Loucy (cell line): ENCODE measurements around the gene KRT37.

Source experiments
- EZH2phosphoT487 ChIP-seq: fragments of 200-600 bp; IDR thresholded peaks from 2 replicates; pipeline ENCODE4 v1.6.1; 2018; ENCODE audit warnings: antibody characterized with exemption, mild to moderate bottlenecking, moderate library complexity, borderline replicate concordance
- TF ChIP-seq, protein P1 (sequence below): fragments of 200-600 bp; sonication (generic); conservative IDR thresholded peaks from 2 replicates; pipeline ENCODE4 v1.5.1; 2014; ENCODE audit warnings: mild to moderate bottlenecking, antibody characterized with exemption, low read length

DNA sequence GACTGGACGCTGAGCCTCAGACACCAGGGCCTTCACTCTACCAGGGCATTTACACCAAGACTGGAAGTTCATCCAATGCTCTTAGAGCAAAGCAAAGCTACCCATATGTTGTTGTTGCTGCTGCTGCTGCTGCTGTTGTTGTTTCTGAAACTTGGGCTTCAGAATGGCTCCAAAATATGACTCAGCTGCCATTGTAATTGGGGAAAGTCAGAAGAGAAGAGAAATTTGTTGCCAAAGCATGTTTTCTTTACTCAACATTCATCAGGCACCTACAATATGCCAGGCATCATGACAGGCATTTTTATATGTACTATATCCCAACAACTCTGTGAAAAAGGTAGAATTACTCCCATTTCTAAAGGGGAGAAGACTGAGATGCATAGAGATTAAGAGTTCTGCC, 30.9 kb upstream of the KRT37 start:
- TF ChIP-seq, protein P1, sequence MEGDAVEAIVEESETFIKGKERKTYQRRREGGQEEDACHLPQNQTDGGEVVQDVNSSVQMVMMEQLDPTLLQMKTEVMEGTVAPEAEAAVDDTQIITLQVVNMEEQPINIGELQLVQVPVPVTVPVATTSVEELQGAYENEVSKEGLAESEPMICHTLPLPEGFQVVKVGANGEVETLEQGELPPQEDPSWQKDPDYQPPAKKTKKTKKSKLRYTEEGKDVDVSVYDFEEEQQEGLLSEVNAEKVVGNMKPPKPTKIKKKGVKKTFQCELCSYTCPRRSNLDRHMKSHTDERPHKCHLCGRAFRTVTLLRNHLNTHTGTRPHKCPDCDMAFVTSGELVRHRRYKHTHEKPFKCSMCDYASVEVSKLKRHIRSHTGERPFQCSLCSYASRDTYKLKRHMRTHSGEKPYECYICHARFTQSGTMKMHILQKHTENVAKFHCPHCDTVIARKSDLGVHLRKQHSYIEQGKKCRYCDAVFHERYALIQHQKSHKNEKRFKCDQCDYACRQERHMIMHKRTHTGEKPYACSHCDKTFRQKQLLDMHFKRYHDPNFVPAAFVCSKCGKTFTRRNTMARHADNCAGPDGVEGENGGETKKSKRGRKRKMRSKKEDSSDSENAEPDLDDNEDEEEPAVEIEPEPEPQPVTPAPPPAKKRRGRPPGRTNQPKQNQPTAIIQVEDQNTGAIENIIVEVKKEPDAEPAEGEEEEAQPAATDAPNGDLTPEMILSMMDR = no peak
- TF ChIP-seq EZH2phosphoT487 = no peak
